ENCODE measurements around the gene MMD.
"Not testable (repeated sequence)": the region's sequence is repeated elsewhere in the genome, so short reads cannot be mapped to it uniquely, and the experiment has no call there.

Gene MMD

DNA sequence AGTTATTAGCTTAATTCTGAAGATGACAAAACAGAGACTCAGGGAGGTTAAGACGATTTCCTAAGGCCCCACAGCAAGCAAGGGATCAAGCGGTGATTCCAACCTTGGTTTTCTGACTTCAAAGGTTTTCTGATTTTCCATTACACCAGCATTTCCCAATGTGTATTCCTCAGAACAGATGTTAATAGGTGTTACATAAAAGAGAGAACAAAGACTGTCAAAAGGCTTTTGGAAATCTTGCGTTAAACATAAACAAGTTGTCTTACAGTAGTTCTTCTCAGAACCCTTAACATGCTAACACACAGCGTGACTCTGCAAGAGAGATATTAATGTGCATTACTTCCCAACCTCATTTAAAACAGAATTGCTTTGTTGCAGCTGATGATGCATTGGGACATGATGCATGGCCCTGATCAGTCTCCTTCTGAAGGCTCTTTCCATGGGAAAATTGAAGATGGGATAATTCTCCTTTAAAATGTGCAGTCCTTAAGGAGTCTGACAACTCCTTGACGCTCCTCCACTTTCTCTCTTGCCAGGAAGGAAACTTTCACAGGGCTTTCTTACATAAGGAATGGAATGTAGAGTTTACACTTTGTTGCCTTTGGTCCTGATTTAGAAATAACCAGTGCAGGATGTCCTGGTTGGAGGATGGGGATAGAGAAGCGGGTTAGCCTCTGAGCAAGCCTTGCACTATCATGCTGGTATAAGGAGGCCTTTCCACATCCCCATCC is 21.5 kb upstream of the MMD start:
- no peak for DNase-seq

GRCh38 chr17:55442462-55442861 is 20.8 kb upstream of the MMD start:
- DNase-seq = no peak

DNA sequence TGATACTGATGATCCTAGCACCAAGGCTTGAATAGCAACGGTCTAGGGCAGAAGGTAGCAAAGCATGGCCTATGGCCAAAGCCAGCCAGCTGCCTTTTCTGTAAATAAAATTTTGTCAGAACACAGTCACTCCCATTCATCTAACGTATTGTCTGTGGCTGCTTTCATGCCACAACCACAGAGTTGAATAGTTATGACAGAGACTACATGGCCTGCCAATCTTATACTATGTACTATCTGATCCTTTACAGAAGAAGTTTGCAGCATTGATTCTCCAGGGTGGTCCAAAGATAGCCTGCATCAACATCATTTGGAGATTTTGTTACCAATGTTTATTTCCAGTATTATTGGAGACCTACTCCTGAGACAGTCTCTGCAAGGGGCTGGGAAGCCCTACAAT is 19.9 kb upstream of the MMD start:
- DNase-seq = no peak

DNA sequence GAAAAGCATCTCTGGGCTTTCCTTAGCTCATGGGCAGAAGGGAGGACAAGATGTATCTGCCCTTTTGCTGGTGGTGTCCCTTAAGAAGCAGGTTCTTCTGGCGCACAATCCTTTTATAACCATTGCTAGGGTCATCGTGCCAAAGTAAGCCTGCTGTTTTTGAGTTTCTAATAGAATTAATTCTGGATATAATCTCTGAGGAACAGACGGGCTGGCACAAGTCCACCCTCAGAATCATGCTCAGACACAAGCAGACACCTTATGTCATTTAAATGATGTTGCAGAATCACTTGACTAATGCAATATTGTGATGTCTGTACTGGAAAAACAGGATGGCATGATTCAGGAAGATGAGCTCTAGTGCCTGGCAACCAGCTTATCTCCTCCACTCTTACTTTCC is 18.8 kb upstream of the MMD start:
- peak; percentile 68 for DNase-seq

- no peak for DNase-seq
Observed at GRCh38 chr17:55437159-55437605, 15.5 kb upstream of the MMD start.

DNA sequence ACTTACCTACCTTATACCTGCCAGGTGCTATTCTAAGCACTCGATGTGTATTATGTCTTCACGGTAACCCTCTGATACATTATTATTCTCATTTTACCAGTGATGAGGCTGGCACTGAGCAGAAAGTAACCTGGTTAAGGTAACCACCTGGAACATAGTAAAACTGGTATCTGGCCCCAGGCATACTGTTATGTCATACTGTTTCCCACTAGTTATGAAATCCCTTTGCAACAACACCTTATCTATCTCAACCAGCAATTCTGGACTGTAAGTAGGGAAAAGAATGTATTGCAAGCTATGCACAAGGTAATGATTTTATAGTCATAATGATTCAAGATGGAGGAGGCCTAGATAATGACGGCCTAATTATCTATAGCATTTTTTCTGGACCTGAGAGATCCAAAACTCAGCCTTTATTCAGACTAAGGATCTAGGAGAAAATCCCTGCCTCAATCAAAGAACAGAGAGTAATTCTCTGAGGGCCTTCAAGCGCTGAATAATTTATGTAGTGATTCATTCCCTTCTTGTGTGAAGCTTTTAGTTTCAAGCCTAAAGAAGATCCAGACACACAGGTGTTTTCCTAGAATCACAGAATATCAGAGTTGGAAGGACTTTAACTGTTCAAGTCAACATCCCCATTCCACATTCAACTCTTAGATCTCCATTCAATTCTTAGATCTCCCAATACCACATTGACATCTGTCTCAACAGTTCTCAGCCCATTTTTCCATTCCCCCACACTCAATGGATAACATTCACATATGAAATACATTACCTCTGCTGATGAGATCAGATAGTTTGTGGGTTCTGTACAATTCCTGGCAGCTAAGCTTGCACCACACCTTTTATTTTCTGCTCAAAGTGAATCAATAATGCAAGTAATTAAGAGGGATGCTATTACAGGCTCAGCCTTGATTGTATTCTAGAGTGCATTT is 14.9 kb upstream of the MMD start:
- DNase-seq = no peak

DNA sequence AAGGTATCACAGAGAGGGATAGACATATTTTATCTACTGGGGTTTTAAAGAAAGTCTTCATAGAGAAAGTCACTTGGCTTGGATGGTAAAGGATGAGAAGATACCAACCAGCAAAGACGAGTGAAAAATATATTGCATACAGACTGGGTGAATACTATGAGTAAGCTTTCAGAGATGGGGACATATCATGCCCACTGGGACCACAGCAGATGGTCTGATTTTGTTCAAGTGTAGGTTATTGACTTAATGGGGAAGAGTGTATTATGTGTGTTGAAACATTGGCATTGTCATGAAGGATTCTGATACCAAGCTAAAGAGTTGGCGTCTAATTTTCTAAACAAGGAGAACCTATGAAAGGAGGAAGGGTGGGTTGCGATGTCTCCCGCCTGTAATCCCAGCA is 13.8 kb upstream of the MMD start:
- no peak for DNase-seq

DNA sequence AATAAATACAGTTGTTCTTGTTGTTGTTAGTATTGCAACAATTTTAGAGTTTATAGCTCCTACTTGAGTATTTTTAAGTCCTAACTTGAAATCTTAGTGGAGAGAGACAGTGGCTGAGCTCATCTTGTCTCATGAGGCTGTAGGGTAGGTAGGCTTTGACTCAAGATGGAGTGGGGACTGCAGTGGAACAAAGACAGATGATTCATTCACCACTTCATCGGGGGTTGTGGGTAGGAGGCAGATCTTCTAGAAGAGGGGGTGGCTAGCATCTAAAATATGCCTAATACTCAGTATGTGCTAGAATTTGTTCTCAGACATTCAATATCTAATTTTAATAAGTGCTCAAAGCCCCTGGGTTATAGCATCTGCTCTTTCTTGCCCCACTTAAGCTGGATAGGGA is 13.1 kb upstream of the MMD start:
- DNase-seq = no peak

DNA sequence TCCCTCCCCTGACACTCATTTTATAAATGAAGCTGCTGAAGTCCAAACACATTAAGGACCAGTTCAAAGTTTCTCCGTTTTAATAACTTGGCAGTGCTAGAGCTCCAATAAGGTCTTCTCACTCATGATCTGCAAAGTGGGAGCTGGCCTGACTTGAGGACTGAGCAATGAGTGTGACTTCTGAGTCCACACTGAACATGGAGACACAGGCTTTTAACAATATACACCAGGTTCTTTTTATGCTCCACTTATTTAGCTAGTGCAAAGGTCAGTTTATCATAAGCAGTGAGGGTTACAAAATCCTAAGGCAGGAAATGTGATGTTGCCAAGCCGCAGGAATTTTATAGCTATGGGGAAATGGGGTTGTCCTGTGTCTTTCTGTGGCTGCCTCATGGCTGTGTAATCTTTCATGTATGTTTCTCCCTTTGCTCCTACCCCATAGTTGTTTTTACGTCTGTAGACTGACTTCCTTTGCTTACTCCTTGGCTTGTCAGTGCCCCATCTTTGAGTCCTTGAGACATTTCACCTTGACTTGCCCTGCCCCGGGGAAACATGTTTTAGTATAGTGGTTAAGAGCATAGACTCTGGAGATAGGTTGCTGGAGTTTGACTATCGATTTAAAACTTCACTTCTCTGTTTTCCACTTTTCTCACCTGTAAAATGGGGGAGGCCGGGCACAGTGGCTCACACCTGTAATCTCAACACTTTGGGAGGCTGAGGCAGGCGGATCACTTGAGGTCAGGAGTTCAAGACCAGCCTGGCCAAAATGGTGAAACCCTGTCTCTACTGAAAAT is 12.2 kb upstream of the MMD start:
- no peak for DNase-seq

- no peak for DNase-seq
Observed at GRCh38 chr17:55433029-55433628, 11.5 kb upstream of the MMD start.

GRCh38 chr17:55432358-55433028 is 10.9 kb upstream of the MMD start:
- DNase-seq = peak; percentile 68

- not testable (repeated sequence) for DNase-seq
Observed at GRCh38 chr17:55431914-55432313, 10.3 kb upstream of the MMD start.

GRCh38 chr17:55430541-55431288 is 9.1 kb upstream of the MMD start:
- DNase-seq = no peak

GRCh38 chr17:55427587-55427882 is 5.9 kb upstream of the MMD start:
- no peak for DNase-seq

GRCh38 chr17:55426851-55427586 is 5.4 kb upstream of the MMD start:
- no peak for DNase-seq

GRCh38 chr17:55424893-55425540 is 3.4 kb upstream of the MMD start:
- DNase-seq = no peak

- no peak for DNase-seq
Observed at GRCh38 chr17:55423535-55423934, 1.9 kb upstream of the MMD start.

DNA sequence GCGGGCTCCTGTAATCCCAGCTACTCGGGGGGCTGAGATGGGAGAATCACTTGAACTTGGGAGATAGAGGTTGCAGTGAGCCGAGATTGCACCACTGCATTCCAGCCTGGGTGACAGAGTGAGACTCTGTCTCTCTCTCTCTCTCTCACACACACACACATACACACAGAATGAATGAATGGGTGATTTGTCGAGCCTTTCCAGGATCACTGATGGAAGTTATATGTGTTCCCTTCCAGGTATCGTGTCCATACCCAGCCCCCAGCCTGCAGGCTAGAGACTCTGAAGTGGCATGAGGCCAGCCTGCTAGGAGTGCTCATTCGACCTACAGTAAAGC is 1.2 kb upstream of the MMD start:
- not testable (repeated sequence) for DNase-seq

GRCh38 chr17:55420776-55421178 is 858 bp downstream of the MMD start:
- DNase-seq = peak; percentile 61

GRCh38 chr17:55420067-55420775 is 1.4 kb downstream of the MMD start:
- DNase-seq = peak; percentile 79

Data from hematopoietic multipotent progenitor cell treated with erythropoietin and hydrocortisone succinate and interleukin-3 and kit ligand, for 4 days (in vitro differentiated cells).